ENCODE results near the gene AEN. TPM values are rescaled to one million over a fixed set of nuclear protein-coding genes. Genes with fewer than 3 reads are reported as not detected.

The AEN gene
- total RNA-seq, 2 donors from 2014 or later, result 64.7 to 76.4 TPM

DNA sequence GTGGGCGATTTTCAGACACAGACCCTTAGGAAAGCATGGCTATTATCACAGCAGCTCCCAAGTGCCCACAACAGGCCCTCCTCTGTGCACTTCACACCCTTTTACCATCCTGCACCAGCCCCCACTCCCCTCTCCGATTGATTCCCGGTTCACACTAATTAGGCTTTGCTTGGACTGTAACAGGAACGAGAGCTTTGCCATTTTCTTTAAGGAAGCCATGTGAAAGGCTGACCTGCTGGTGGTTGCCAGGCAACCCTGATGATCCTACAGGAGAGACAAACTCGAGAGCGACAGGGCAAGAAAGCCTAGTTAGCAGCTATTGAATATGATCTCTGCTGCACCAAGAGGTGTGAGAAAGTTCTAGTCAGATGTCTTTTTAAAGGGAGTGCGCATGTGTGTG lies 46.5 kb upstream of the AEN start:
- peaks cover 38% of the 10 kb centered on the region for H3K4me1 Mint-ChIP-seq
- 50 to 67% methylated on average over 7 of the region's 7 CpGs for whole genome bisulfite sequencing, 2 experiments (ENCODE audit: insufficient coverage in 1 of 2, insufficient read length in 1 of 2)
- Histone ChIP-seq H3K4me1 (ENCODE audit: control insufficient read depth, insufficient read depth, low read length) (peaks cover 17% of the 10 kb centered on the region), H3K36me3 (ENCODE audit: control insufficient read depth, insufficient read depth, low read length) (peaks cover 70% of the 10 kb centered on the region), H3K4me3 (ENCODE audit: low read length) (no peak overlapping the region), H3K27me3 (ENCODE audit: control insufficient read depth, insufficient read depth, low read length, poor library complexity, severe bottlenecking) (no peaks in the 10 kb centered on the region), H3K27ac (ENCODE audit: low read depth, low read length) (peak overlapping the region; percentile 62), H3K9ac (ENCODE audit: extremely low read depth, low read length, poor library complexity, severe bottlenecking) (no peak overlapping the region), H3K9me3 (ENCODE audit: control insufficient read depth, low read length) (no peaks in the 10 kb centered on the region)
- TF ChIP-seq, protein P1, sequence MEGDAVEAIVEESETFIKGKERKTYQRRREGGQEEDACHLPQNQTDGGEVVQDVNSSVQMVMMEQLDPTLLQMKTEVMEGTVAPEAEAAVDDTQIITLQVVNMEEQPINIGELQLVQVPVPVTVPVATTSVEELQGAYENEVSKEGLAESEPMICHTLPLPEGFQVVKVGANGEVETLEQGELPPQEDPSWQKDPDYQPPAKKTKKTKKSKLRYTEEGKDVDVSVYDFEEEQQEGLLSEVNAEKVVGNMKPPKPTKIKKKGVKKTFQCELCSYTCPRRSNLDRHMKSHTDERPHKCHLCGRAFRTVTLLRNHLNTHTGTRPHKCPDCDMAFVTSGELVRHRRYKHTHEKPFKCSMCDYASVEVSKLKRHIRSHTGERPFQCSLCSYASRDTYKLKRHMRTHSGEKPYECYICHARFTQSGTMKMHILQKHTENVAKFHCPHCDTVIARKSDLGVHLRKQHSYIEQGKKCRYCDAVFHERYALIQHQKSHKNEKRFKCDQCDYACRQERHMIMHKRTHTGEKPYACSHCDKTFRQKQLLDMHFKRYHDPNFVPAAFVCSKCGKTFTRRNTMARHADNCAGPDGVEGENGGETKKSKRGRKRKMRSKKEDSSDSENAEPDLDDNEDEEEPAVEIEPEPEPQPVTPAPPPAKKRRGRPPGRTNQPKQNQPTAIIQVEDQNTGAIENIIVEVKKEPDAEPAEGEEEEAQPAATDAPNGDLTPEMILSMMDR (conservative IDR thresholded peaks at IDR 0.05), result no peak
- peak; percentile 67 for DNase-seq
- H3K4me3 Mint-ChIP-seq, result no peak overlapping the region
- peaks cover 34% of the 10 kb centered on the region for H3K36me3 Mint-ChIP-seq (ENCODE audit: low read depth)
- H3K9me3 Mint-ChIP-seq, result no peaks in the 10 kb centered on the region
- no peaks in the 10 kb centered on the region for H3K27me3 Mint-ChIP-seq (ENCODE audit: insufficient read depth)
- H3K27ac Mint-ChIP-seq, result no peak overlapping the region

DNA sequence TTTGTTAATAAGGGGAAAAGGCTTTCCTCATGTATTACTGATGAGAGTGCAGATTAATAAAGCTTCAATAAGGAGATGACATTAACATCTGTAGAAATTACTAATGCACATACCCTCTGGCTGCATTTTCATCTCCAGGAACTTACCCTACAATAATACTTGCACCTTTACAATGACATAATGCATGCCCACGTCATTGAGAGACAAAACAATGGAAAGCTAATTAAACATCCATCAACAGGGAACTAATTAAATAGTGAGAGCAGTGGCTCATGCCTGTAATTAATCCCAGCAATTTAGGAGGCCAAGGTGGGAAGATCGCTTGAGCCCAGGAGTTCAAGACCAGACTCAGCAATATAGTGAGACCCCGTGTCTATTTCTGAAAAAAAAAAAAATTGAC lies 41.8 kb upstream of the AEN start:
- Histone ChIP-seq H3K27ac (ENCODE audit: low read depth, low read length) (no peak overlapping the region), H3K4me3 (ENCODE audit: low read length) (no peak overlapping the region), H3K4me1 (ENCODE audit: control insufficient read depth, insufficient read depth, low read length) (no peaks in the 10 kb centered on the region), H3K36me3 (ENCODE audit: control insufficient read depth, insufficient read depth, low read length) (peaks cover 82% of the 10 kb centered on the region), H3K9me3 (ENCODE audit: control insufficient read depth, low read length) (no peaks in the 10 kb centered on the region), H3K9ac (ENCODE audit: extremely low read depth, low read length, poor library complexity, severe bottlenecking) (no peak overlapping the region), H3K27me3 (ENCODE audit: control insufficient read depth, insufficient read depth, low read length, poor library complexity, severe bottlenecking) (no peaks in the 10 kb centered on the region)
- peaks cover 9% of the 10 kb centered on the region for H3K4me1 Mint-ChIP-seq
- DNase-seq, result no peak
- H3K27me3 Mint-ChIP-seq (ENCODE audit: insufficient read depth), result no peaks in the 10 kb centered on the region
- H3K36me3 Mint-ChIP-seq (ENCODE audit: low read depth), result peaks cover 58% of the 10 kb centered on the region
- no peak overlapping the region for H3K27ac Mint-ChIP-seq
- WGBS, 2 experiments (ENCODE audit: insufficient coverage in 1 of 2, insufficient read length in 1 of 2), result 89 to 90% methylated on average over 2 to 3 of the region's 3 CpGs
- H3K9me3 Mint-ChIP-seq, result no peaks in the 10 kb centered on the region
- H3K4me3 Mint-ChIP-seq, result no peak overlapping the region
- TF ChIP-seq, protein P1 (conservative IDR thresholded peaks at IDR 0.05), result no peak

DNA sequence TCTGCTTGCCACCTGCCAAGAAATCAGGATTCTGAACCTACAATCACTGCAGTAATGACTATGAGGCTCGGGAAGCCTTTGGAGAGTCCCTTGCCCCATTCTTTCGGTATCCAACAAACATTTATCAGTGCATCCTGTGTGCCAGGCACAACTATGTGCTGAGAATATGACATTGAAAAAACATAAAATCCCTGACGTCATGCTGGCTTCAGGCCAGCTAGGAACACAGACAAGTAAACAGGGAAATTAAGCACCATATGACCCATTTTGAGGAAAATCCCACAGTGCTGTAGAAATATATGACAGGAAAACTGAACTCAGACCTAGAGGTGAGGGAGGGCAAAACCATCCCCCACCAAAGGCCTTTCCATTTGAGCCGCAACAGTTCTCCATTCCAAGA lies 40.6 kb upstream of the AEN start:
- no peaks in the 10 kb centered on the region for H3K9me3 Mint-ChIP-seq

More for the DNA sequence above, 40.6 kb upstream of the AEN start:
- no peaks in the 10 kb centered on the region for H3K4me1 Mint-ChIP-seq
- Histone ChIP-seq H3K36me3 (ENCODE audit: control insufficient read depth, insufficient read depth, low read length) (peaks cover 84% of the 10 kb centered on the region), H3K27ac (ENCODE audit: low read depth, low read length) (no peak overlapping the region), H3K9ac (ENCODE audit: extremely low read depth, low read length, poor library complexity, severe bottlenecking) (no peak overlapping the region), H3K27me3 (ENCODE audit: control insufficient read depth, insufficient read depth, low read length, poor library complexity, severe bottlenecking) (no peaks in the 10 kb centered on the region), H3K4me3 (ENCODE audit: low read length) (no peak overlapping the region), H3K9me3 (ENCODE audit: control insufficient read depth, low read length) (no peaks in the 10 kb centered on the region), H3K4me1 (ENCODE audit: control insufficient read depth, insufficient read depth, low read length) (no peaks in the 10 kb centered on the region)
- H3K27ac Mint-ChIP-seq, result no peak overlapping the region
- H3K4me3 Mint-ChIP-seq, result no peak overlapping the region
- WGBS, 2 experiments (ENCODE audit: insufficient coverage in 1 of 2, insufficient read length in 1 of 2), result 95% methylated on average over 3 to 4 of the region's 4 CpGs
- H3K27me3 Mint-ChIP-seq (ENCODE audit: insufficient read depth), result no peaks in the 10 kb centered on the region
- TF ChIP-seq, protein P1 (conservative IDR thresholded peaks at IDR 0.05), result no peak
- peaks cover 66% of the 10 kb centered on the region for H3K36me3 Mint-ChIP-seq (ENCODE audit: low read depth)
- no peak for DNase-seq
